ENCODE data around the gene MCM3AP.

The MCM3AP gene

DNA sequence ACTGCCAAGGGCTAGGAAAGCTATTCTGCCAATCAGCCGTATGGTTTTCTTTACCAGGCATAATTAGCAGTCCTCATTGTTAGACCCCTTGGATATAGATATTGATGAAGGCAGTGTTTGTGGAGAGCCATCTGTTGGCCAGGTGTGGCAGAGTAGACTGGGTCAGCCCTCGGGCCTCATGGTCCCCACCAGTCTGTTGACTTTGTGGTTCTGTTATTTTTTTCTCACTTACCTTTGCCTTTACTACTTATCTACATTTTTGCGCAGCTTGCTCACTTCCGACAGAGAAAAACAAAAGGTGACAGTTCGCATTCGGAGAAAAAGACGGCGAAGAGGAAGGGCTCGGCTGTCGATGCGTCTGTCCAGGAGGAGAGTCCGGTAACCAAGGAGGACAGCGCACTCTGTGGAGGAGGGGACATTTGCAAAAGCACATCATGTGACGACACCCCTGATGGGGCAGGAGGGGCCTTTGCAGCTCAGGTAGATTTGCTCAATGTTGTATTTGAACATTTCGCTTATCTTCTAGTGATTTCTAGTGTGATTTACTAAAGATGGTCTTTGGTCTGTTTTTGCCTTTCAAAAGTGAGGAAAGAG lies 40.8 kb upstream of the MCM3AP start:
- TF ChIP-seq CTCF (IDR thresholded peaks at IDR 0.05) = no peak
- Mint-ChIP-seq H3K4me1 (peaks cover 38% of the 10 kb centered on the region), H3K9me3 (no peaks in the 10 kb centered on the region), H3K27me3 (ENCODE audit: low read depth, poor library complexity) (no peaks in the 10 kb centered on the region), H3K36me3 (ENCODE audit: low read depth) (peaks cover 43% of the 10 kb centered on the region), H3K27ac (no peak overlapping the region), H3K4me3 (peak overlapping the region; percentile 7)
- no peak for DNase-seq

- Mint-ChIP-seq H3K9me3 (no peaks in the 10 kb centered on the region), H3K4me1 (peaks cover 43% of the 10 kb centered on the region), H3K27ac (peak overlapping the region; percentile 44), H3K36me3 (ENCODE audit: low read depth) (peaks cover 42% of the 10 kb centered on the region), H3K4me3 (peak overlapping the region; percentile 81), H3K27me3 (ENCODE audit: low read depth, poor library complexity) (no peaks in the 10 kb centered on the region)
- DNase-seq = peak; percentile 63
- TF ChIP-seq CTCF (IDR thresholded peaks at IDR 0.05) = no peak
Observed at GRCh38 chr21:46325073-46325912, 39.9 kb upstream of the MCM3AP start.

- peaks cover 42% of the 10 kb centered on the region for H3K36me3 Mint-ChIP-seq (ENCODE audit: low read depth)
- H3K27ac Mint-ChIP-seq = no peak overlapping the region
- H3K27me3 Mint-ChIP-seq (ENCODE audit: low read depth, poor library complexity) = no peaks in the 10 kb centered on the region
- DNase-seq = peak; percentile 94
- H3K9me3 Mint-ChIP-seq = no peaks in the 10 kb centered on the region
- TF ChIP-seq CTCF (IDR thresholded peaks at IDR 0.05) = no peak
- peak overlapping the region; percentile 97 for H3K4me3 Mint-ChIP-seq
- peaks cover 45% of the 10 kb centered on the region for H3K4me1 Mint-ChIP-seq
Observed at GRCh38 chr21:46324390-46325072, 39.1 kb upstream of the MCM3AP start.

DNA sequence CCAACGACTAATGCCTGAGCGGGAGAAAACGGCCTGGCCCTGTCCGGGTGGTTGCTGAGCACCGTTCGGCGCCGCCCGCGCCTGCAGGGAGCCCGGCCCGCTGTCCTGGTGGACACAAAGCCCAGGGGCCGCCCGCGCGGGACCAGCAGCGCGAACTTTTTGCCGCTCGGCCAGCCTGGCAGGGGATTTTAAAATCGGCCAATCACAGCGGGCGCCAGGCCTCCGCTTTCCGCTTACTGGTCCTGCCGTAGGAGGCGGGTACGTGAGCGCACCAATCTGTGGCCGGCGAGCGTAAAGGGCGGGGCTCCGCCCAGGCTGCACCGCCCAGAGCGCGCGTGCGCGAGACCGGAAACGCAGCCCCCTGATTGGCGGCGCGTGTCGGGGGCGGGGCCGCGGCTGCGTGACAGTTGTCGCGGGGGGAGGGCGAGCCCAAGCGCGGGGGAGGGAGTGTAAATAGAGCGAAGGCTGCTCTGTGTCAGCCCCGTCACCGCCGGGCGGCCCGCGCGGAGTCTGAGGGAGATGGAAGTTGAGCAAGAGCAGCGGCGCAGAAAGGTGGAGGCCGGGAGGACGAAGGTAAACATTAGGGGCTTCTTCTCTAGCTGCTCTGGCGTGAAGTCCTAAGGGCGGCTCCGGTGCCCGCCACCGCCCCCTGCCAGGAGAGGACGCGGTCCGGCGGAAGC lies 38.4 kb upstream of the MCM3AP start, which contains the start of the genes C21orf58 and PCNT:
C21orf58 (minus strand) TSS at position 161 of the 680 bp plus-strand sequence. CDS start 1,132 bp downstream, outside the sequence.
PCNT (plus strand) TSS at position 447 of the 680 bp plus-strand sequence; CDS start at position 520, 73 bp downstream.
- H3K27me3 Mint-ChIP-seq (ENCODE audit: low read depth, poor library complexity) = no peaks in the 10 kb centered on the region
- TF ChIP-seq CTCF (IDR thresholded peaks at IDR 0.05) = no peak
- no peaks in the 10 kb centered on the region for H3K9me3 Mint-ChIP-seq
- DNase-seq = peak; percentile 96
- peaks cover 50% of the 10 kb centered on the region for H3K4me1 Mint-ChIP-seq
- H3K4me3 Mint-ChIP-seq = peak within 1 kb of the TSS; percentile 97
- H3K36me3 Mint-ChIP-seq (ENCODE audit: low read depth) = peaks cover 36% of the 10 kb centered on the region
- peak within 1 kb of the TSS; percentile 99 for H3K27ac Mint-ChIP-seq

- Mint-ChIP-seq H3K4me3 (peak overlapping the region; percentile 97), H3K36me3 (ENCODE audit: low read depth) (peaks cover 35% of the 10 kb centered on the region), H3K9me3 (no peaks in the 10 kb centered on the region), H3K4me1 (peaks cover 56% of the 10 kb centered on the region), H3K27me3 (ENCODE audit: low read depth, poor library complexity) (peaks cover 3% of the 10 kb centered on the region), H3K27ac (peak overlapping the region; percentile 91)
- no peak for DNase-seq
- TF ChIP-seq CTCF (IDR thresholded peaks at IDR 0.05) = no peak
Observed at GRCh38 chr21:46323227-46323709, 37.9 kb upstream of the MCM3AP start.

Data from nephron progenitor cell (in vitro differentiated cells).